Left forelimb (tissue), 1 donor: ENCODE data around the gene TMEM175.
A peak's percentile ranks its signal among the peaks of the same experiment; 100 is the strongest.

Source experiments
- DNase-seq: peaks from one replicate; pipeline ENCODE4 v3.0.0-alpha.2; 2018; ENCODE audit warnings: low spot score

Gene TMEM175

GRCh38 chr4:931960-932712 is at the start of gene TMEM175, which contains the start of gene GAK:
Gene TMEM175 (plus strand): TSS chr4:932460. CDS start chr4:947740, 15,280 bp downstream.
Gene GAK (minus strand): TSS chr4:932316. CDS start chr4:932187, 129 bp downstream.
- DNase-seq: peak; percentile 96

- DNase-seq: no peak
Observed at GRCh38 chr4:882646-883045, 49.6 kb upstream of the TMEM175 start.

GRCh38 chr4:883377-884095 is 48.7 kb upstream of the TMEM175 start:
- no peak for DNase-seq

GRCh38 chr4:884259-884658 is 48.0 kb upstream of the TMEM175 start:
- no peak for DNase-seq

GRCh38 chr4:884896-885295 is 47.4 kb upstream of the TMEM175 start:
- no peak for DNase-seq

- DNase-seq: no peak
Observed at GRCh38 chr4:885353-885752, 46.9 kb upstream of the TMEM175 start.

- DNase-seq: no peak
Observed at GRCh38 chr4:886244-886643, 46.0 kb upstream of the TMEM175 start.

- DNase-seq: no peak
Observed at GRCh38 chr4:887034-887763, 45.1 kb upstream of the TMEM175 start.

GRCh38 chr4:888029-888428 is 44.2 kb upstream of the TMEM175 start:
- no peak for DNase-seq

- DNase-seq: no peak
Observed at GRCh38 chr4:889516-889915, 42.7 kb upstream of the TMEM175 start.

- no peak for DNase-seq
Observed at GRCh38 chr4:890036-890695, 42.1 kb upstream of the TMEM175 start.

- no peak for DNase-seq
Observed at GRCh38 chr4:891747-892146, 40.5 kb upstream of the TMEM175 start.

- no peak for DNase-seq
Observed at GRCh38 chr4:892780-893179, 39.5 kb upstream of the TMEM175 start.

- no peak for DNase-seq
Observed at GRCh38 chr4:893276-893994, 38.8 kb upstream of the TMEM175 start.

- no peak for DNase-seq
Observed at GRCh38 chr4:893995-894705, 38.1 kb upstream of the TMEM175 start.

- no peak for DNase-seq
Observed at GRCh38 chr4:895596-895995, 36.7 kb upstream of the TMEM175 start.

GRCh38 chr4:896216-896615 is 36.0 kb upstream of the TMEM175 start:
- DNase-seq: no peak

- DNase-seq: no peak
Observed at GRCh38 chr4:896630-897029, 35.6 kb upstream of the TMEM175 start.

GRCh38 chr4:898123-898522 is 34.1 kb upstream of the TMEM175 start:
- DNase-seq: no peak

- DNase-seq: no peak
Observed at GRCh38 chr4:898869-899555, 33.2 kb upstream of the TMEM175 start.
